Ascending aorta (tissue), 2 donors: Measurements from ENCODE around the gene KCNIP2. TPM values are rescaled to one million over a fixed set of nuclear protein-coding genes. Genes with fewer than 3 reads are reported as not detected.

Source experiments
- DNase-seq, 2 donors: peaks; one replicate each; pipeline ENCODE4 v3.0.0-alpha.2; 2019; ENCODE audit warnings: low spot score in 2 of 2
- H3K27ac ChIP-seq, 2 donors: fragments of 200-600 bp; sonication (generic); one replicate each; pipeline ENCODE4 v1.5.1; 2016 to 2017; ENCODE audit warnings: mild to moderate bottlenecking in 1 of 2
- H3K27me3 ChIP-seq: fragments of 200-600 bp; sonication (generic); one replicate; pipeline ENCODE4 v1.5.1; 2017
- H3K36me3 ChIP-seq, 2 donors: fragments of 200-600 bp; sonication (generic); one replicate each; pipeline ENCODE4 v1.5.1; 2016
- H3K4me1 ChIP-seq, 2 donors: fragments of 200-600 bp; sonication (generic); one replicate each; pipeline ENCODE4 v1.5.1; 2016 to 2017; ENCODE audit warnings: mild to moderate bottlenecking in 1 of 2
- H3K4me3 ChIP-seq, 2 donors: fragments of 200-600 bp; sonication (generic); one replicate each; pipeline ENCODE4 v1.5.1; 2016 to 2017; ENCODE audit warnings: mild to moderate bottlenecking in 1 of 2
- H3K9me3 ChIP-seq, 2 donors: fragments of 200-600 bp; sonication (generic); one replicate each; pipeline ENCODE4 v1.5.1; 2016
- intact Hi-C: fragments of 100-400 bp; cut with DNase I; formaldehyde crosslinking; loops from one replicate; pipeline ENCODE4 v1.15.1; 2023
- total RNA-seq: library from RNA; depleted of rRNA; stranded (reverse); fragments of >200 nt; gene quantifications from one replicate; pipeline ENCODE4 v1.1.0, GENCODE V29; 2016
- TF ChIP-seq, protein P1 (sequence below), 3 experiments: fragments of 200-600 bp in 2 of 3; fragments of 450-650 bp in 1 of 3; sonication (generic) in 2 of 3; IDR thresholded peaks; one replicate each; pipeline ENCODE4 v1.5.1; 2016 to 2019; ENCODE audit warnings: antibody characterized with exemption in 3 of 3, mild to moderate bottlenecking in 1 of 3, moderate library complexity in 1 of 3

Gene KCNIP2
- total RNA-seq, 1 donor from 2014 or later, result 1.1 TPM

DNA sequence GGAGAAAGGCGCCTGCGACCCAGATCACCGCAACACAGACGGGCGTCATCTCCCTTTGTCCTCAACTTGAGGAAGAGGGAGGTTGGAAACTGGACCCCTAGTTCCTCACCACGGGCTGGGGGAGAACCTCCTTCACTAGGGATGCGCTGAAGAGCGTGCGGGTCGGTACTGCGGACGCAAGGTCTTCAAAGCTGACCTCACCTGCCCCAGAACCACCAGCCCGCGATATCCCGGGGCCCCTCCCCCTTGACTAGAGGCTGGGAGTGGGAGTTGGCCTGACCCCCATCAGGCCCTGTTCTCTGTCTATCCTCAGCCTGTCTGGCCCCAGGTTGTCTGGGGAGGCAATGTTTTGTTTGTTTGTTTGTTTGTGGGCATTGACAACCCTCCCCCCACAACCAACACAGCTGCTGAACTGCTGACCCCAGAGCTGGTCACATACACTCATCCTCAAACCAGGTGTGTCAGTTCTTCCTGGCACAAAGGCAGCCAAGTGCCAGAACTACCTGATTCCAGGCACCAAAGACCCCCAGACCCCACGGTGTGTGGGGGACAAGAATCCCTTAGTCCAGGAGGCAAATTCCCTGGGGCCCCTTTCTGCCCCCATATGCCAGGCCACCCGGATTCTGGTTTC lies 63.3 kb downstream of the KCNIP2 start:
- Histone ChIP-seq H3K4me3 (peak overlapping the region; percentile 50 to 61), H3K4me1 (peaks cover 26 to 33% of the 10 kb centered on the region in 2 donors), H3K27ac (no peak overlapping the region), H3K36me3 (peaks cover 9 to 12% of the 10 kb centered on the region in 2 donors), H3K27me3 (peaks cover 4% of the 10 kb centered on the region), H3K9me3 (no peaks in the 10 kb centered on the region)
- TF ChIP-seq, protein P1, sequence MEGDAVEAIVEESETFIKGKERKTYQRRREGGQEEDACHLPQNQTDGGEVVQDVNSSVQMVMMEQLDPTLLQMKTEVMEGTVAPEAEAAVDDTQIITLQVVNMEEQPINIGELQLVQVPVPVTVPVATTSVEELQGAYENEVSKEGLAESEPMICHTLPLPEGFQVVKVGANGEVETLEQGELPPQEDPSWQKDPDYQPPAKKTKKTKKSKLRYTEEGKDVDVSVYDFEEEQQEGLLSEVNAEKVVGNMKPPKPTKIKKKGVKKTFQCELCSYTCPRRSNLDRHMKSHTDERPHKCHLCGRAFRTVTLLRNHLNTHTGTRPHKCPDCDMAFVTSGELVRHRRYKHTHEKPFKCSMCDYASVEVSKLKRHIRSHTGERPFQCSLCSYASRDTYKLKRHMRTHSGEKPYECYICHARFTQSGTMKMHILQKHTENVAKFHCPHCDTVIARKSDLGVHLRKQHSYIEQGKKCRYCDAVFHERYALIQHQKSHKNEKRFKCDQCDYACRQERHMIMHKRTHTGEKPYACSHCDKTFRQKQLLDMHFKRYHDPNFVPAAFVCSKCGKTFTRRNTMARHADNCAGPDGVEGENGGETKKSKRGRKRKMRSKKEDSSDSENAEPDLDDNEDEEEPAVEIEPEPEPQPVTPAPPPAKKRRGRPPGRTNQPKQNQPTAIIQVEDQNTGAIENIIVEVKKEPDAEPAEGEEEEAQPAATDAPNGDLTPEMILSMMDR (IDR thresholded peaks at IDR 0.05), result no peak
- intact Hi-C loops, result loop anchor here (1.0 to 5.0 kb wide), 3 partner anchors 178 to 568 kb away; no protein-coding TSS in a partner anchor
- DNase-seq, result peak in 1 of 2 donors; percentile 59

DNA sequence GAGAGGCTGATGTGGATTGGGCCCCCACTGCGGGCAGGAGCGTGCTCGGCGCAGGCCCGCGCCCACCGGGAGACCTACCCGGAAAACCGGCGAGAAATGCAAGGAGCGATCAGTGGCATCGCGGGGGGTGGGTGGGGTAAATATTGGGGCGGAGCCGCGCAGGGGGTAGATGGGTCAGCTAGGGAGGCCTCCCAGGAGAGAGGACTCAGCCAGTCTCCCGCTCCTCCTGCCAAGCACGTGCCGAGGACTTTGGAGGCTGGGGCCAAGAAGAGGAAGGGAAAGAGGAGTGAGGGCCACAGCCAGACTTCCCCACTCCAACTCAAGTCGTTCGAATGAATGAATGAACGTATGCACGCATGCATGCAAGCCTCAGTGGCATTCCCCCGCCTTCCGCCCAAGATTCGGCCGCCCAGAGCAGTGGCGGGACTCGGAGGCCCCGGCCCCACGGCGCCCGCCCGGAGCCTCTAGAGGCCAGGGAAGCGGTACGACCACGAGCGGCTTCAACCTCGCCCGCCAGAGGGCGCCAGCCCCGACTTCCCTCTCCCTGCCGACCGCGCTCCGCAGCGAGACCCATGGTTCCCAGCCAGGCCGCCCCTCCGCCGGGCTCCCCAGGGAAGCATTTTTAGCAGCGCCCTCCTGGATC lies 63.9 kb downstream of the KCNIP2 start:
- TF ChIP-seq, protein P1 (IDR thresholded peaks at IDR 0.05), result peak; percentile 60 to 90 (median 88)
- H3K4me1 ChIP-seq, result peaks cover 29 to 37% of the 10 kb centered on the region in 2 donors
- H3K27ac ChIP-seq, result no peak overlapping the region
- DNase-seq, result peak in 1 of 2 donors; percentile 84
- peaks cover 4 to 6% of the 10 kb centered on the region in 2 donors for H3K36me3 ChIP-seq
- intact Hi-C loops, result loop anchor here (1.0 to 5.0 kb wide), 3 partner anchors 177 to 567 kb away; no protein-coding TSS in a partner anchor
- peak overlapping the region; percentile 50 to 61 for H3K4me3 ChIP-seq
- H3K27me3 ChIP-seq, result peaks cover 8% of the 10 kb centered on the region
- H3K9me3 ChIP-seq, result no peaks in the 10 kb centered on the region

DNA sequence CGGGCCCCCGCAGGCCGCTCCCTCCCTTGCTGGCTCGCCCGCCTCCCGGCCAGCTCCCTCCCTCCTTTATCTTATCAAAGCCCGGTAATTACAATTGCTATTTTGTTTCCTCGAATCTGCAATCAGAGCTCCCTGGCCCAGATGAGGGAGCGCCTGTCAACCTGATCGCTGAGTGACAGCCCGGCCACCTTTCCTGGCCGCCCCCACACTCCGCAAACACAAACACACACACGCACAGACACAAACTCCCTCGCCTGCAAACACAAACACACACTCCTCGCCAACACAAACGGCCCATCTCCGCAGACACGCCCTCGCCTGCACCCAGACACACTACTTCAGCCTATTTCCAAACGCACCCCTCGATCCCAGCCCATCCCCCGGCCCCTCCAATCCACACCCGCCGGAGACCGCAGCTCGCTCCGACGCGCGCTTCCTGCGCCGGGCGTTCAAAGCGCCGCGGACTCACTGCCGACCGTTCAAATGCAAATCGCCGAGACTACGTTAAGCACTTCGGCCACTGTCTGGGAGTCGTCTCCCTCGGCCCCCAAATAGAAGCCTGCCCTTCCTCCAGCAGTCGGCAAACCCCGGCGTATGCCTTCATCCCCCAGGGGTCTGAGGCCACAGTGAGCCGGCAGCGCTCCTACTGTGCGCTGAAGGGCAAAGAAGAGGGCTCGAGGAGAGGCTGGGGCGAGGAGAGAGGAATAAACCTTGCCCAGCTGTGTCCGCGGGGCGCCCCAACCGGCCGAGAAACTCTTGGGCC lies 64.6 kb downstream of the KCNIP2 start:
- peaks cover 29 to 36% of the 10 kb centered on the region in 2 donors for H3K4me1 ChIP-seq
- H3K9me3 ChIP-seq, result no peaks in the 10 kb centered on the region
- TF ChIP-seq, protein P1 (IDR thresholded peaks at IDR 0.05), result no peak
- H3K27ac ChIP-seq, result no peak overlapping the region
- DNase-seq, result peak in 1 of 2 donors; percentile 68
- intact Hi-C loops, result no loop called here
- H3K36me3 ChIP-seq, result no peaks in the 10 kb centered on the region
- peaks cover 15% of the 10 kb centered on the region for H3K27me3 ChIP-seq
- H3K4me3 ChIP-seq, result peak overlapping the region; percentile 50 to 61

DNA sequence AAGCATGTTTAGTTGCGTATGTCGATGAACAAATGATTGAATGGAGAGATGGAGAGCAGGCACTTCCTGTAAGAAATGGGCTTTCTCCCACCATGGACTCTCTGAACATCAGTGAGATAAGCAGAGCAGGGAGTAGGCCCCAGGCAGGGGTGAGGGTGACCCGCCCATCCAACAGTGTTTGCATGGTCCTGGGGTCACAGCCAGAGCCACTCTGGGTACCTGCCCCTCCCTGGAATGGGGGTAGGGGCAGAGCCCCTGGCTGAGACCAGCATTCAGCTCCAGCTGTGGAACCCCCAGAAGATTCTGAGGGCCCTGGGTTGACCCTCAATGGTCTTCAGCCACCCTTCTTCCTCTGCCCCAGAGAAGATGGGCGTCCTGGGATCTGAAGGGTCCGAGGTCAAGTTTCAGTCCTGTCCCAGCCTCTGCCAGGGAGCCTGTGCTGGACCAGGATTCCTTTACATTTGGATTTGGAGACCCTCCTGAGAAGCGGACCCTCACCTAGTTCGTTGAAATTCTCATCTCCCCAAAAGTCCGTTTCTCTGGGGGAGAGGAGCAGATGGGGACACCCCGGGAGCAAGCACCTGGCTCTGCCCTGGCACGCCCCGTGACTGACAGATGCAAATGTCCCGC lies 65.3 kb downstream of the KCNIP2 start:
- intact Hi-C loops, result no loop called here
- Histone ChIP-seq H3K4me1 (peaks cover 29 to 32% of the 10 kb centered on the region in 2 donors), H3K4me3 (no peak overlapping the region), H3K27ac (no peak overlapping the region), H3K27me3 (peaks cover 19% of the 10 kb centered on the region), H3K9me3 (no peaks in the 10 kb centered on the region), H3K36me3 (no peaks in the 10 kb centered on the region)
- DNase-seq, result no peak
- TF ChIP-seq, protein P1 (IDR thresholded peaks at IDR 0.05), result no peak

DNA sequence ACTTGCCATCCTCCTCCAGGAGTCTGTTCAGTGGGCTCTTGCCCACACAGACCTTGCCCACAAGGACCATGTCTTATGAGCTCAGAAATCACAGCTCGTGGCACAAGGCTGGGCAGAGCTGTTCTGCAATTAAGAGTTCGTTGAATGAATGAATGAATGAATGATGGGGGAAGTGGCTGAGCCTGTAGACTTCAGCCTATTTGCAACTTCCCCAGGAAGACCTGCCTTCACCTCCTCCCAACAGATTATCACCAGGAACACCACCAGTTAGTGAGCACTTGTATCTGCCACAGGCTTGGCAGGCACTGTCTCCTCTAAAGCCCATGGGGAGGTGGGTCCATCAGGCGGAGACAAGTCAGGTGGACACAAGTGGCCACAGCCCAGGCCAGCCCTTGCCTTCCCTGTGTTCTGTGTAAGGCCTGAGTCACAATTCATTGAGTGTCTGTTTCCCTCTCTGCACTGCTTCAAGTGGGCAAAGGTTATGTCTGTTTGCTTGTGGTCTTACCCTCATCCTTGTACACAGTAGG lies 65.9 kb downstream of the KCNIP2 start:
- Histone ChIP-seq H3K27me3 (peaks cover 22% of the 10 kb centered on the region), H3K4me3 (no peak overlapping the region), H3K36me3 (no peaks in the 10 kb centered on the region), H3K9me3 (no peaks in the 10 kb centered on the region), H3K27ac (no peak overlapping the region), H3K4me1 (peaks cover 25 to 30% of the 10 kb centered on the region in 2 donors)
- TF ChIP-seq, protein P1 (IDR thresholded peaks at IDR 0.05), result no peak
- DNase-seq, result no peak
- intact Hi-C loops, result no loop called here
